Colonic mucosa (tissue), 4 donors: ENCODE measurements around the gene KIF13A. TPM values are rescaled to one million over a fixed set of nuclear protein-coding genes. Genes with fewer than 3 reads are reported as not detected.

Experiments
- DNase-seq: peaks from one replicate; pipeline ENCODE4 v3.0.0-alpha.2; 2020
- H3K27ac ChIP-seq: fragments of 200-600 bp; one replicate; pipeline ENCODE4 v1.8.0; 2021
- H3K27me3 ChIP-seq: fragments of 200-600 bp; one replicate; pipeline ENCODE4 v1.8.0; 2021
- H3K36me3 ChIP-seq: fragments of 200-600 bp; one replicate; pipeline ENCODE4 v1.8.0; 2021
- H3K4me1 ChIP-seq: fragments of 200-600 bp; one replicate; pipeline ENCODE4 v1.8.0; 2021; ENCODE audit warnings: mild to moderate bottlenecking
- H3K4me3 ChIP-seq: fragments of 200-600 bp; one replicate; pipeline ENCODE4 v1.8.0; 2021
- H3K9ac ChIP-seq, 2 donors: one replicate each; pipeline ENCODE4 v1.7.0; 2013; ENCODE audit warnings: control low read depth in 2 of 2, low read depth in 2 of 2, low read length in 2 of 2
- H3K9me3 ChIP-seq: fragments of 200-600 bp; one replicate; pipeline ENCODE4 v1.8.0; 2021
- CTCF ChIP-seq: fragments of 200-600 bp; IDR thresholded peaks from one replicate; pipeline ENCODE4 v1.8.0; 2022; ENCODE audit warnings: antibody characterized with exemption, mild to moderate bottlenecking
- intact Hi-C: fragments of 100-400 bp; cut with DNase I; formaldehyde crosslinking; loops from one replicate; pipeline ENCODE4 v1.14.1; 2022
- total RNA-seq, 2 donors: library from RNA; stranded (reverse); fragmentation: NEBNext Ultra II Directional in 1 of 2; extraction: Animal tissue kit (Norgen Biotek cat#: 25700) in 1 of 2; gene quantifications; one replicate each; pipeline ENCODE4 v1.2.1, GENCODE V29; 2021
- donor health status: healthy.
- donor health status: DM: no; HTN: no; CAD: no.
- donor health status: DM: no; HTN: no; CAD: no.

The KIF13A gene
- total RNA-seq, 2 donors from 2014 or later = 43.7 to 54.0 TPM

- H3K9ac ChIP-seq = no peak overlapping the region
- no peaks in the 10 kb centered on the region for H3K4me1 ChIP-seq
- no peaks in the 10 kb centered on the region for H3K27me3 ChIP-seq
- DNase-seq = no peak
- H3K36me3 ChIP-seq = no peaks in the 10 kb centered on the region
- no peak for TF ChIP-seq CTCF
- intact Hi-C loops = no loop called here
- H3K27ac ChIP-seq = no peak overlapping the region
- no peak overlapping the region for H3K4me3 ChIP-seq
- no peaks in the 10 kb centered on the region for H3K9me3 ChIP-seq
Measured at GRCh38 chr6:17901493-17901892, 85.9 kb downstream of the KIF13A start.

GRCh38 chr6:17900011-17900410 is 87.4 kb downstream of the KIF13A start:
- no peaks in the 10 kb centered on the region for H3K9me3 ChIP-seq
- intact Hi-C loops = no loop called here

GRCh38 chr6:17899491-17899890 is 87.9 kb downstream of the KIF13A start:
- TF ChIP-seq CTCF = no peak
- H3K9ac ChIP-seq = no peak overlapping the region
- H3K36me3 ChIP-seq = no peaks in the 10 kb centered on the region
- H3K27me3 ChIP-seq = no peaks in the 10 kb centered on the region
- H3K4me1 ChIP-seq = no peaks in the 10 kb centered on the region
- H3K9me3 ChIP-seq = no peaks in the 10 kb centered on the region
- H3K27ac ChIP-seq = no peak overlapping the region
- H3K4me3 ChIP-seq = no peak overlapping the region
- DNase-seq = no peak
- intact Hi-C loops = no loop called here

More at GRCh38 chr6:17900011-17900410, 87.4 kb downstream of the KIF13A start:
- H3K9ac ChIP-seq = no peak overlapping the region
- no peak overlapping the region for H3K4me3 ChIP-seq
- H3K27ac ChIP-seq = no peak overlapping the region
- H3K36me3 ChIP-seq = no peaks in the 10 kb centered on the region
- no peaks in the 10 kb centered on the region for H3K27me3 ChIP-seq
- TF ChIP-seq CTCF = no peak
- H3K4me1 ChIP-seq = no peaks in the 10 kb centered on the region
- DNase-seq = no peak

- no peak for DNase-seq
- H3K9ac ChIP-seq = no peak overlapping the region
- H3K4me3 ChIP-seq = no peak overlapping the region
- H3K9me3 ChIP-seq = no peaks in the 10 kb centered on the region
- H3K27me3 ChIP-seq = no peaks in the 10 kb centered on the region
- no peaks in the 10 kb centered on the region for H3K4me1 ChIP-seq
- no peak overlapping the region for H3K27ac ChIP-seq
- H3K36me3 ChIP-seq = no peaks in the 10 kb centered on the region
- TF ChIP-seq CTCF = no peak
- intact Hi-C loops = no loop called here
Measured at GRCh38 chr6:17897681-17898080, 89.8 kb downstream of the KIF13A start.

- H3K27ac ChIP-seq = no peak overlapping the region
- intact Hi-C loops = no loop called here
- H3K9me3 ChIP-seq = no peaks in the 10 kb centered on the region
- no peak for DNase-seq
- H3K27me3 ChIP-seq = no peaks in the 10 kb centered on the region
- no peaks in the 10 kb centered on the region for H3K4me1 ChIP-seq
- H3K9ac ChIP-seq = no peak overlapping the region
- no peak for TF ChIP-seq CTCF
- no peaks in the 10 kb centered on the region for H3K36me3 ChIP-seq
- H3K4me3 ChIP-seq = no peak overlapping the region
Measured at GRCh38 chr6:17894905-17895304, 92.5 kb downstream of the KIF13A start.

GRCh38 chr6:17894191-17894590 is 93.2 kb downstream of the KIF13A start:
- H3K9me3 ChIP-seq = no peaks in the 10 kb centered on the region
- no peak for TF ChIP-seq CTCF
- intact Hi-C loops = no loop called here
- no peak overlapping the region for H3K9ac ChIP-seq
- H3K4me3 ChIP-seq = no peak overlapping the region
- H3K36me3 ChIP-seq = no peaks in the 10 kb centered on the region
- H3K27ac ChIP-seq = no peak overlapping the region
- DNase-seq = no peak
- no peaks in the 10 kb centered on the region for H3K4me1 ChIP-seq
- H3K27me3 ChIP-seq = no peaks in the 10 kb centered on the region
